ENCODE measurements around the gene GIMAP5.

GRCh38 chr7:150754951-150755350 is 17.7 kb downstream of the GIMAP5 start:
- TF ChIP-seq EZH2 (IDR thresholded peaks at IDR 0.05; ENCODE audit: borderline replicate concordance, insufficient read depth, low read length, poor library complexity, severe bottlenecking) (no peak), CTCF (IDR thresholded peaks at IDR 0.05; ENCODE audit: poor library complexity, severe bottlenecking) (no peak)
